Lower leg skin (tissue), 4 donors: ENCODE measurements around the gene CALML3. TPM values are rescaled to one million over a fixed set of nuclear protein-coding genes. Genes with fewer than 3 reads are reported as not detected.

Experiments used
- DNase-seq, 2 donors: peaks; one replicate each; pipeline ENCODE4 v3.0.0-alpha.2; 2019; ENCODE audit warnings: low spot score in 2 of 2
- H3K4me3 ChIP-seq: fragments of 200-600 bp; sonication (generic); 2 replicates; pipeline ENCODE4 v1.5.1; 2017; ENCODE audit warnings: mild to moderate bottlenecking, low read depth; ENCODE audit not compliant: poor library complexity, severe bottlenecking
- CTCF ChIP-seq, 3 donors: fragments of 450-650 bp; IDR thresholded peaks; one replicate each; pipeline ENCODE4 v1.5.1; 2016; ENCODE audit warnings: antibody characterized with exemption in 3 of 3, mild to moderate bottlenecking in 3 of 3, moderate library complexity in 2 of 3
- POLR2A ChIP-seq, 2 donors: fragments of 450-650 bp; IDR thresholded peaks; one replicate each; pipeline ENCODE4 v1.6.1; 2016 to 2017; ENCODE audit warnings: antibody characterized with exemption in 2 of 2, mild to moderate bottlenecking in 1 of 2, moderate library complexity in 1 of 2
- WGBS, 2 donors: methylation state at CpG; one replicate each; pipeline ENCODE4 v1.1.5; 2018; 5-methylcytosine and 5-hydroxymethylcytosine counted together
- intact Hi-C: fragments of 100-400 bp; cut with DNase I; formaldehyde crosslinking; loops from one replicate; pipeline ENCODE4 v1.15.0; 2023; ENCODE audit warnings: low total_unique reads
- total RNA-seq, 4 donors: library from RNA; depleted of rRNA; stranded (reverse); fragments of >200 nt; gene quantifications; one replicate each; pipeline ENCODE4 v1.1.0, GENCODE V29; 2016

Gene CALML3
- total RNA-seq, 4 donors from 2014 or later = 43.4 to 181 (median 90.7) TPM

- intact Hi-C loops = no loop called here
- DNase-seq = peak in 1 of 2 donors; percentile 86
- H3K4me3 ChIP-seq = no peak overlapping the region
- TF ChIP-seq POLR2A (IDR thresholded peaks at IDR 0.05) = no peak
- TF ChIP-seq CTCF (IDR thresholded peaks at IDR 0.05) = no peak
- 57 to 63% methylated on average over 10 of the region's 10 CpGs for WGBS, 2 donors
These were observed 7.5 kb downstream of the CALML3 start for GRCh38 chr10:5532307-5532605.

GRCh38 chr10:5532618-5533097 is 7.9 kb downstream of the CALML3 start:
- intact Hi-C loops = no loop called here
- DNase-seq = peak in 1 of 2 donors; percentile 81
- no peak for TF ChIP-seq POLR2A (IDR thresholded peaks at IDR 0.05)
- TF ChIP-seq CTCF (IDR thresholded peaks at IDR 0.05) = no peak
- WGBS, 2 donors = 68 to 71% methylated on average over 6 of the region's 6 CpGs
- no peak overlapping the region for H3K4me3 ChIP-seq

GRCh38 chr10:5533098-5533731 is 8.5 kb downstream of the CALML3 start:
- no peak overlapping the region for H3K4me3 ChIP-seq
- peak in 1 of 2 donors; percentile 77 for DNase-seq
- intact Hi-C loops = no loop called here
- no peak for TF ChIP-seq CTCF (IDR thresholded peaks at IDR 0.05)
- TF ChIP-seq POLR2A (IDR thresholded peaks at IDR 0.05) = no peak
- 85 to 87% methylated on average over 20 to 21 of the region's 21 CpGs for WGBS, 2 donors

- WGBS, 2 donors = 74 to 81% methylated on average over 38 of the region's 38 CpGs
- no peak for TF ChIP-seq CTCF (IDR thresholded peaks at IDR 0.05)
- no peak for TF ChIP-seq POLR2A (IDR thresholded peaks at IDR 0.05)
- peak in 1 of 2 donors; percentile 83 for DNase-seq
- intact Hi-C loops = no loop called here
- H3K4me3 ChIP-seq = no peak overlapping the region
These were observed 9.5 kb downstream of the CALML3 start for GRCh38 chr10:5534051-5534821.

GRCh38 chr10:5534880-5535856 is 10.4 kb downstream of the CALML3 start:
- peak in 1 of 2 donors; percentile 57 for DNase-seq
- intact Hi-C loops = no loop called here
- no peak for TF ChIP-seq CTCF (IDR thresholded peaks at IDR 0.05)

More at GRCh38 chr10:5534880-5535856, 10.4 kb downstream of the CALML3 start:
- H3K4me3 ChIP-seq = no peak overlapping the region
- WGBS, 2 donors = 61 to 67% methylated on average over 8 of the region's 8 CpGs
